Progenitor cell of endocrine pancreas (in vitro differentiated cells): ENCODE data around the gene CERS1. TPM values are rescaled to one million over a fixed set of nuclear protein-coding genes. Genes with fewer than 3 reads are reported as not detected.
"Not testable (repeated sequence)": the region's sequence is repeated elsewhere in the genome, so short reads cannot be mapped to it uniquely, and the experiment has no call there.

Experiments
- DNase-seq: peaks from one replicate; pipeline ENCODE4 v3.0.0; 2021; ENCODE audit warnings: low spot score; ENCODE audit not compliant: unreplicated experiment
- H3K27ac Mint-ChIP-seq: 2 replicates; pipeline ENCODE4 v1.8.0; 2021; ENCODE audit warnings: mild to moderate bottlenecking, moderate library complexity, mixed read lengths
- H3K27me3 Mint-ChIP-seq: 2 replicates; pipeline ENCODE4 v1.8.0; 2021; ENCODE audit warnings: mixed read lengths
- H3K36me3 Mint-ChIP-seq: 2 replicates; pipeline ENCODE4 v1.8.0; 2022; ENCODE audit warnings: mixed read lengths; ENCODE audit not compliant: insufficient read depth
- H3K4me1 Mint-ChIP-seq: 2 replicates; pipeline ENCODE4 v1.8.0; 2021; ENCODE audit warnings: low read depth, mixed read lengths
- H3K4me3 Mint-ChIP-seq: 2 replicates; pipeline ENCODE4 v1.8.0; 2021; ENCODE audit warnings: low read depth, mild to moderate bottlenecking, moderate library complexity, mixed read lengths
- H3K9me3 Mint-ChIP-seq: 2 replicates; pipeline ENCODE4 v1.8.0; 2021; ENCODE audit warnings: low read depth, mixed read lengths
- CTCF ChIP-seq: fragments of 200-600 bp; sonication (generic); IDR thresholded peaks from one replicate; pipeline ENCODE4 v1.5.0; 2021; ENCODE audit warnings: antibody characterized with exemption, mild to moderate bottlenecking; ENCODE audit not compliant: unreplicated experiment
- total RNA-seq: library from RNA; stranded (reverse); gene quantifications from 2 replicates; pipeline ENCODE4 v1.2.1, GENCODE V29; 2021

Gene CERS1
- total RNA-seq, 1 donor from 2014 or later, result 20.9 TPM

DNA sequence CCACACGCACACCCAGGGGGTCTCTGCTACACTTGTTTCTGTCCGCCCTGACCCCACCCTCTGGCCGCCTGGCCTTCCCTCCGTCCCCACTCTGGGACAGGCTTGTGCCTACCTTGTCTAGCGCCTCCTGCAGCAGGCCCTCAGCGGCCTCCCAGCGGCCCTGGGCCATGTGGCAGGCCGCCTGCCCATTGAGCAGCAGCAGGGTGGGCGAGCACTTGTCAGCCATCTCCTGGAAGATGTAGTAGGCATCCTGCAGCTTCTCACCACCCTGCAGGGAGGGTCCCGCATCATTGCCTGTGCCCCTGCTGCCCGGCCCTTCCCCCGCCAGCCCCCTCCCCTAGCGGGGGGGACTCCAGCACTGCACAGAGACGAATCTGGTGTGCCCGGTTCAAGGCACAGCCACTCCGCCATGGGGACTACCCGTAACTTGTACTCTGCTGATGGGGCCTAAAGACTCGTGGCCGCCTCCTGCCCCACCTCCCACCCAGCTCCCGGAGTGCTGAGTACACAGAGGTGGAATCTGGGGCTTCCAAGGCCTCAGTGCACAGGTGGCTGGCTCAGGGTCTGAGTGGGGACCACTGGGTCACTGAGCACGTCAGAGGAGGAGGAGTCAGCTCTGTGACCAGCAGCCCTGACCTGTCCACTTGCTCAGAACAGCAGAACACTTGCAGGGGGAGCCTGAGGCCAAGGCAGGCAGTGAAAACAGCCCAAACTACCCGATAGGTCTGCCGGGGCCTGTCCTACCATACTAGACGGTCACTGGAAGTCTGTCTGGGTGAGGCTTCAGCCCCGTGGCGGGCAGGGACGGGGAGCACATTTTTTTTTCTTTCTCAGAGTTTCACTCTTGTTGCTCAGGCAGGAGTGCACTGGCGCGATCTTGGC lies 7.4 kb upstream of the CERS1 start:
- no peaks in the 10 kb centered on the region for H3K27me3 Mint-ChIP-seq
- DNase-seq, result no peak

GRCh38 chr19:18902519-18902918 lies 6.6 kb upstream of the CERS1 start:
- H3K36me3 Mint-ChIP-seq, H3K27me3 Mint-ChIP-seq, H3K4me1 Mint-ChIP-seq, DNase-seq, H3K27ac Mint-ChIP-seq, H3K4me3 Mint-ChIP-seq, H3K9me3 Mint-ChIP-seq: not testable (repeated sequence)

More for the DNA sequence above, 7.4 kb upstream of the CERS1 start:
- H3K4me3 Mint-ChIP-seq, result no peak overlapping the region
- no peak for TF ChIP-seq CTCF
- H3K36me3 Mint-ChIP-seq, result peaks cover 4% of the 10 kb centered on the region
- H3K27ac Mint-ChIP-seq, result no peak overlapping the region
- H3K4me1 Mint-ChIP-seq, result peaks cover 3% of the 10 kb centered on the region
- H3K9me3 Mint-ChIP-seq, result no peaks in the 10 kb centered on the region

DNA sequence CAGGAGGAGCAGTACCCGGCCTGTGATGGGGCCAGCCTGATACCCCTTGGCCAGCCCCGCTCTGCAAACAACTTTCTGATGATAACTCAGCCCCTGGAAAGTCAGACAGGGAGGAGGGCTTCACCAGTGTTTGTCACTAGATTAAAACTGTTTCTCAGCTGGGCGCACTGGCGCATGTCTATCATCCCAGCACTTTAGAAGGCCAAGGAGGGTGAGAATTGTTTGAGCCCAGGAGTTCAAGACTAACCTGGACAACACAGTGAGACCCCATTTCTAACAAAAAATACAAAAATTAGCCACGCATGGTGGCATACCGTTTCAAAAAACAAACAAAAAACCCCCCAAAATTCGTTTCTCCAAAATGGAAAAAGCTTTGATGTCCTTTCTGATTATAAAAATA lies 5.5 kb upstream of the CERS1 start:
- Mint-ChIP-seq H3K27me3 (peaks cover 4% of the 10 kb centered on the region), H3K27ac (no peak overlapping the region), H3K4me1 (peaks cover 9% of the 10 kb centered on the region), H3K9me3 (no peaks in the 10 kb centered on the region), H3K36me3 (peaks cover 4% of the 10 kb centered on the region), H3K4me3 (no peak overlapping the region)
- TF ChIP-seq CTCF, result no peak
- DNase-seq, result no peak

DNA sequence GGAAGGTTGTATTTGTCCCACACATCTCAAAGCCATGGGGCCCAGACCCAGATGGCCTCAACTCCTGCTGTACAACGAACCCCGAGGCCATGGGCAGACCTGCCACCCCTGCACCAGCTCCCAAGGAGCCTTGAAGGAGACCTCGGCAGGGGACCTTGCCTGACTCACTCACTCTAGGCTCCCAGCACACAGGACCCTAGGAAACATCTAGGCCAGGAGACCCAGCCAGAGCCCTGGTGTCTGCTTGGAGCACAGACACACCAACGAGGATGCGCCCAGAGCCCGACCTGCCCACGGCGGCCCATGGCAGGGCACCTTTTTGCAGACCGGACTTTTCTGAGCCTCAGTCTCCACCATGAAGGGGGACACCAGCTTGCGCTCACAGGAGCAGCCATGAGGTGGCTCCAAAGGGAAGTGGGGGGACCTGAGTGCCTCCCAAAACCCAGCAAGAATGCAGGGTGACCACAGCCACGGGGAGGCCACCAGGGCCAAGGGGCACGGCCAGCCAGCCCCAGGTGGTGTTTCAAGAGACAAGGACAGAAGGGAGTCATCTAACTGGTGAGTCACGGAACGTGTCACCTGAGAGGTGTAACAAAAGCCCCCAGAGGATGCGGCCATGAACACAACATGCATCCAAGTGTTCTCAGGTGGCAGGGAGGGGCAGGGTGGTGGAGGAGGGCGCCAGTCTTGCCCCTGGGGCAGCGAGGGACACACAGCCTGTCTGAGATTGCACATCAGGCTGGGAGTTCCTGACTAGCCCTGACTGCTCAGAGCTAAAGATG lies 4.9 kb upstream of the CERS1 start:
- Mint-ChIP-seq H3K27me3 (peaks cover 4% of the 10 kb centered on the region), H3K4me3 (no peak overlapping the region), H3K27ac (no peak overlapping the region), H3K36me3 (peaks cover 4% of the 10 kb centered on the region), H3K9me3 (no peaks in the 10 kb centered on the region), H3K4me1 (peaks cover 10% of the 10 kb centered on the region)
- no peak for DNase-seq
- TF ChIP-seq CTCF, result no peak

DNA sequence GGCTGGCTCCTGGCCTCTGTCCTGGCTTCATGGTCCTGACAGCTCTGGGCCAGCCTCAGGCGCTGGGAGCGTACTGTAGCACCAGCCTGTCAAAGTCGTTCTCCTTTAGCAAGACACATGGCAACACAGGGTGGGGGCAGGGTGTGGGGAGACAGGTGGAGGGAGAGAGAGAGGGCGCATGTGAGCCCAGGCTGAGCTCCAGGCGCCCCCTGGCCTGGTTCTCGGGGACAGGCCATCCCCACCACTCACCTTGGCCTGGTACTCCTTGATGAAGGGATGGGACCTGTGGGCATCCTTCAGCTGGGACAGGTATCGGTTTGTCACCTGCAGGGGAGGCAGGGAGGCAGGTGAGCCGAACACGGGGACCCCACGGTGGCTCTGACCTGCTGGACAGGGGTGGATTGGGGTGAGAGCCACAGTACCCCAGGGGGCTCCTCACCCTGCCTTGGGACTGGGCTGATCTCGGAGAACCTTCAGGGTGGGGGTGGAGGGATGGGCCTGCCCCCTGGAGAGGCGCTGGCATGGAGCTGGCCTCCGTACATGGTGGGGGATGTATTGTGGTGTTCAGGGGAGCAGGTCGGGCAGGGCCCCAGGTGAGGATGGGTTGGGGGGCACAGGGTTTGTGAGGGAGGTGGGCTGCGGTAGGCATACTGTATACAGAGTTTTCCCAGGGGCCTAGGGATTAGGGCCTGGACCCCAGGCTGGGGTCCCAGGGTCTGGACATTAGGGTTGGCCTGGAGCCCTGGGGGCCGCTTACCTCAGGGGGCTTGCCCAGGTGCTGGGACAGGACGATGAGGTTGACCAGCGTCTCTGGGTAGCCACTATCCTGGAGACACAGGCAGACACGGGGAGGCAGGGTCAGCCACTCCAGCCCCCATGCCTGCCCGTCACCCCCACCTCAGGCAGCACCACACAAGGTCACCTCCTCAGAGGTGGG lies 3.9 kb upstream of the CERS1 start:
- H3K4me1 Mint-ChIP-seq, result peaks cover 10% of the 10 kb centered on the region
- H3K4me3 Mint-ChIP-seq, result no peak overlapping the region
- H3K9me3 Mint-ChIP-seq, result no peaks in the 10 kb centered on the region
- no peak overlapping the region for H3K27ac Mint-ChIP-seq
- H3K27me3 Mint-ChIP-seq, result peaks cover 4% of the 10 kb centered on the region
- no peak for DNase-seq
- TF ChIP-seq CTCF, result no peak
- peaks cover 4% of the 10 kb centered on the region for H3K36me3 Mint-ChIP-seq
